ENCODE results near the gene RYR2.

The RYR2 gene

GRCh38 chr1:237041795-237042525 is at the start of gene RYR2:
Gene RYR2 (plus strand): TSS chr1:237042184. CDS start chr1:237042522, 338 bp downstream.
- Histone ChIP-seq H3K36me3 (ENCODE audit: control insufficient read depth in 1 of 2, insufficient read depth in 2 of 2, low read length in 2 of 2) (no peaks in the 10 kb centered on the region), H3K9ac (ENCODE audit: low read depth in 1 of 2, low read length in 2 of 2) (no peak within 1 kb of the TSS), H3K27me3 (ENCODE audit: control insufficient read depth in 1 of 2, insufficient read depth in 2 of 2, low read length in 2 of 2) (peaks cover 20 to 30% of the 10 kb centered on the region in 2 donors), H3K27ac (ENCODE audit: low read depth, low read length) (no peak within 1 kb of the TSS), H3K9me3 (ENCODE audit: control insufficient read depth in 1 of 2, low read length in 2 of 2) (no peaks in the 10 kb centered on the region), H3K4me1 (ENCODE audit: control insufficient read depth in 1 of 2, insufficient read depth in 2 of 2, low read length in 2 of 2) (peaks cover 0 to 8% of the 10 kb centered on the region in 2 donors), H3K4me3 (ENCODE audit: low read depth in 1 of 2, low read length in 2 of 2) (peak within 1 kb of the TSS; percentile 26 to 51)

- Histone ChIP-seq H3K27me3 (ENCODE audit: control insufficient read depth in 1 of 2, insufficient read depth in 2 of 2, low read length in 2 of 2) (no peaks in the 10 kb centered on the region), H3K27ac (ENCODE audit: low read depth, low read length) (no peak overlapping the region), H3K4me3 (ENCODE audit: low read depth in 1 of 2, low read length in 2 of 2) (no peak overlapping the region), H3K9me3 (ENCODE audit: control insufficient read depth in 1 of 2, low read length in 2 of 2) (no peaks in the 10 kb centered on the region), H3K9ac (ENCODE audit: low read depth in 1 of 2, low read length in 2 of 2) (no peak overlapping the region), H3K4me1 (ENCODE audit: control insufficient read depth in 1 of 2, insufficient read depth in 2 of 2, low read length in 2 of 2) (no peaks in the 10 kb centered on the region), H3K36me3 (ENCODE audit: control insufficient read depth in 1 of 2, insufficient read depth in 2 of 2, low read length in 2 of 2) (no peaks in the 10 kb centered on the region)
Observed at GRCh38 chr1:236992449-236992848, 49.5 kb upstream of the RYR2 start.

GRCh38 chr1:236994450-236994849 is 47.5 kb upstream of the RYR2 start:
- Histone ChIP-seq H3K9me3 (ENCODE audit: control insufficient read depth in 1 of 2, low read length in 2 of 2) (no peaks in the 10 kb centered on the region), H3K9ac (ENCODE audit: low read depth in 1 of 2, low read length in 2 of 2) (no peak overlapping the region), H3K36me3 (ENCODE audit: control insufficient read depth in 1 of 2, insufficient read depth in 2 of 2, low read length in 2 of 2) (no peaks in the 10 kb centered on the region), H3K4me1 (ENCODE audit: control insufficient read depth in 1 of 2, insufficient read depth in 2 of 2, low read length in 2 of 2) (no peaks in the 10 kb centered on the region), H3K27me3 (ENCODE audit: control insufficient read depth in 1 of 2, insufficient read depth in 2 of 2, low read length in 2 of 2) (no peaks in the 10 kb centered on the region), H3K4me3 (ENCODE audit: low read depth in 1 of 2, low read length in 2 of 2) (no peak overlapping the region), H3K27ac (ENCODE audit: low read depth, low read length) (no peak overlapping the region)

GRCh38 chr1:236997361-236997760 is 44.6 kb upstream of the RYR2 start:
- no peak overlapping the region for H3K27ac ChIP-seq (ENCODE audit: low read depth, low read length)
- H3K9me3 ChIP-seq (ENCODE audit: control insufficient read depth in 1 of 2, low read length in 2 of 2), result no peaks in the 10 kb centered on the region
- no peak overlapping the region for H3K4me3 ChIP-seq (ENCODE audit: low read depth in 1 of 2, low read length in 2 of 2)
- no peaks in the 10 kb centered on the region for H3K36me3 ChIP-seq (ENCODE audit: control insufficient read depth in 1 of 2, insufficient read depth in 2 of 2, low read length in 2 of 2)
- no peaks in the 10 kb centered on the region for H3K4me1 ChIP-seq (ENCODE audit: control insufficient read depth in 1 of 2, insufficient read depth in 2 of 2, low read length in 2 of 2)
- H3K9ac ChIP-seq (ENCODE audit: low read depth in 1 of 2, low read length in 2 of 2), result no peak overlapping the region
- no peaks in the 10 kb centered on the region for H3K27me3 ChIP-seq (ENCODE audit: control insufficient read depth in 1 of 2, insufficient read depth in 2 of 2, low read length in 2 of 2)

GRCh38 chr1:236997882-236998281 is 44.1 kb upstream of the RYR2 start:
- H3K9me3 ChIP-seq (ENCODE audit: control insufficient read depth in 1 of 2, low read length in 2 of 2), result no peaks in the 10 kb centered on the region
- H3K4me3 ChIP-seq (ENCODE audit: low read depth in 1 of 2, low read length in 2 of 2), result no peak overlapping the region
- H3K27me3 ChIP-seq (ENCODE audit: control insufficient read depth in 1 of 2, insufficient read depth in 2 of 2, low read length in 2 of 2), result no peaks in the 10 kb centered on the region
- no peak overlapping the region for H3K27ac ChIP-seq (ENCODE audit: low read depth, low read length)
- H3K36me3 ChIP-seq (ENCODE audit: control insufficient read depth in 1 of 2, insufficient read depth in 2 of 2, low read length in 2 of 2), result no peaks in the 10 kb centered on the region
- H3K4me1 ChIP-seq (ENCODE audit: control insufficient read depth in 1 of 2, insufficient read depth in 2 of 2, low read length in 2 of 2), result no peaks in the 10 kb centered on the region
- H3K9ac ChIP-seq (ENCODE audit: low read depth in 1 of 2, low read length in 2 of 2), result no peak overlapping the region

GRCh38 chr1:236998546-236998945 is 43.4 kb upstream of the RYR2 start:
- H3K9me3 ChIP-seq (ENCODE audit: control insufficient read depth in 1 of 2, low read length in 2 of 2), result no peaks in the 10 kb centered on the region
- H3K4me1 ChIP-seq (ENCODE audit: control insufficient read depth in 1 of 2, insufficient read depth in 2 of 2, low read length in 2 of 2), result no peaks in the 10 kb centered on the region
- no peak overlapping the region for H3K27ac ChIP-seq (ENCODE audit: low read depth, low read length)
- no peaks in the 10 kb centered on the region for H3K27me3 ChIP-seq (ENCODE audit: control insufficient read depth in 1 of 2, insufficient read depth in 2 of 2, low read length in 2 of 2)
- no peak overlapping the region for H3K4me3 ChIP-seq (ENCODE audit: low read depth in 1 of 2, low read length in 2 of 2)
- no peaks in the 10 kb centered on the region for H3K36me3 ChIP-seq (ENCODE audit: control insufficient read depth in 1 of 2, insufficient read depth in 2 of 2, low read length in 2 of 2)
- H3K9ac ChIP-seq (ENCODE audit: low read depth in 1 of 2, low read length in 2 of 2), result no peak overlapping the region

GRCh38 chr1:237000191-237000590 is 41.8 kb upstream of the RYR2 start:
- Histone ChIP-seq H3K27me3 (ENCODE audit: control insufficient read depth in 1 of 2, insufficient read depth in 2 of 2, low read length in 2 of 2) (no peaks in the 10 kb centered on the region), H3K9me3 (ENCODE audit: control insufficient read depth in 1 of 2, low read length in 2 of 2) (no peaks in the 10 kb centered on the region), H3K27ac (ENCODE audit: low read depth, low read length) (no peak overlapping the region), H3K9ac (ENCODE audit: low read depth in 1 of 2, low read length in 2 of 2) (no peak overlapping the region), H3K4me1 (ENCODE audit: control insufficient read depth in 1 of 2, insufficient read depth in 2 of 2, low read length in 2 of 2) (no peaks in the 10 kb centered on the region), H3K36me3 (ENCODE audit: control insufficient read depth in 1 of 2, insufficient read depth in 2 of 2, low read length in 2 of 2) (no peaks in the 10 kb centered on the region), H3K4me3 (ENCODE audit: low read depth in 1 of 2, low read length in 2 of 2) (no peak overlapping the region)

GRCh38 chr1:237003516-237003915 is 38.5 kb upstream of the RYR2 start:
- Histone ChIP-seq H3K9me3 (ENCODE audit: control insufficient read depth in 1 of 2, low read length in 2 of 2) (no peaks in the 10 kb centered on the region), H3K27ac (ENCODE audit: low read depth, low read length) (no peak overlapping the region), H3K4me1 (ENCODE audit: control insufficient read depth in 1 of 2, insufficient read depth in 2 of 2, low read length in 2 of 2) (no peaks in the 10 kb centered on the region), H3K36me3 (ENCODE audit: control insufficient read depth in 1 of 2, insufficient read depth in 2 of 2, low read length in 2 of 2) (no peaks in the 10 kb centered on the region), H3K9ac (ENCODE audit: low read depth in 1 of 2, low read length in 2 of 2) (no peak overlapping the region), H3K27me3 (ENCODE audit: control insufficient read depth in 1 of 2, insufficient read depth in 2 of 2, low read length in 2 of 2) (no peaks in the 10 kb centered on the region), H3K4me3 (ENCODE audit: low read depth in 1 of 2, low read length in 2 of 2) (no peak overlapping the region)

GRCh38 chr1:237004116-237004515 is 37.9 kb upstream of the RYR2 start, which contains the start of gene MT1HL1:
Gene MT1HL1 (minus strand): TSS chr1:237004441. CDS start chr1:237004372, 69 bp downstream.
- no peak within 1 kb of the TSS for H3K9ac ChIP-seq (ENCODE audit: low read depth in 1 of 2, low read length in 2 of 2)
- no peaks in the 10 kb centered on the region for H3K36me3 ChIP-seq (ENCODE audit: control insufficient read depth in 1 of 2, insufficient read depth in 2 of 2, low read length in 2 of 2)
- no peak within 1 kb of the TSS for H3K4me3 ChIP-seq (ENCODE audit: low read depth in 1 of 2, low read length in 2 of 2)
- H3K27me3 ChIP-seq (ENCODE audit: control insufficient read depth in 1 of 2, insufficient read depth in 2 of 2, low read length in 2 of 2), result no peaks in the 10 kb centered on the region
- H3K4me1 ChIP-seq (ENCODE audit: control insufficient read depth in 1 of 2, insufficient read depth in 2 of 2, low read length in 2 of 2), result no peaks in the 10 kb centered on the region
- no peaks in the 10 kb centered on the region for H3K9me3 ChIP-seq (ENCODE audit: control insufficient read depth in 1 of 2, low read length in 2 of 2)
- H3K27ac ChIP-seq (ENCODE audit: low read depth, low read length), result no peak within 1 kb of the TSS

- no peaks in the 10 kb centered on the region for H3K9me3 ChIP-seq (ENCODE audit: control insufficient read depth in 1 of 2, low read length in 2 of 2)
- H3K4me3 ChIP-seq (ENCODE audit: low read depth in 1 of 2, low read length in 2 of 2), result no peak overlapping the region
- no peak overlapping the region for H3K27ac ChIP-seq (ENCODE audit: low read depth, low read length)
- H3K9ac ChIP-seq (ENCODE audit: low read depth in 1 of 2, low read length in 2 of 2), result no peak overlapping the region
- no peaks in the 10 kb centered on the region for H3K36me3 ChIP-seq (ENCODE audit: control insufficient read depth in 1 of 2, insufficient read depth in 2 of 2, low read length in 2 of 2)
- no peaks in the 10 kb centered on the region for H3K4me1 ChIP-seq (ENCODE audit: control insufficient read depth in 1 of 2, insufficient read depth in 2 of 2, low read length in 2 of 2)
- no peaks in the 10 kb centered on the region for H3K27me3 ChIP-seq (ENCODE audit: control insufficient read depth in 1 of 2, insufficient read depth in 2 of 2, low read length in 2 of 2)
Observed at GRCh38 chr1:237005674-237006073, 36.3 kb upstream of the RYR2 start.
